ENCODE measurements around the gene RAMP3. TPM values are rescaled to one million over a fixed set of nuclear protein-coding genes. Genes with fewer than 3 reads are reported as not detected.
"Not testable (repeated sequence)": the region's sequence is repeated elsewhere in the genome, so short reads cannot be mapped to it uniquely, and the experiment has no call there.

Gene RAMP3
- total RNA-seq, 1 experiment from 2014 or later = 0.31 TPM

- no peak for DNase-seq
- Histone ChIP-seq H3K27me3 (ENCODE audit: control insufficient read depth, insufficient read depth, low read length) (no peaks in the 10 kb centered on the region), H3K4me3 (ENCODE audit: insufficient read depth, low read depth, low read length) (no peak overlapping the region), H3K36me3 (replicated peaks; ENCODE audit: control insufficient read depth, insufficient read depth, low read length) (no peaks in the 10 kb centered on the region)
Measured at GRCh38 chr7:45143616-45144015, 14.0 kb upstream of the RAMP3 start.

- no peak overlapping the region for H3K4me3 ChIP-seq (ENCODE audit: insufficient read depth, low read depth, low read length)
- no peak for DNase-seq
- no peaks in the 10 kb centered on the region for H3K36me3 ChIP-seq (replicated peaks; ENCODE audit: control insufficient read depth, insufficient read depth, low read length)
- H3K27me3 ChIP-seq (ENCODE audit: control insufficient read depth, insufficient read depth, low read length) = no peaks in the 10 kb centered on the region
Measured at GRCh38 chr7:45145881-45146280, 11.7 kb upstream of the RAMP3 start.

DNA sequence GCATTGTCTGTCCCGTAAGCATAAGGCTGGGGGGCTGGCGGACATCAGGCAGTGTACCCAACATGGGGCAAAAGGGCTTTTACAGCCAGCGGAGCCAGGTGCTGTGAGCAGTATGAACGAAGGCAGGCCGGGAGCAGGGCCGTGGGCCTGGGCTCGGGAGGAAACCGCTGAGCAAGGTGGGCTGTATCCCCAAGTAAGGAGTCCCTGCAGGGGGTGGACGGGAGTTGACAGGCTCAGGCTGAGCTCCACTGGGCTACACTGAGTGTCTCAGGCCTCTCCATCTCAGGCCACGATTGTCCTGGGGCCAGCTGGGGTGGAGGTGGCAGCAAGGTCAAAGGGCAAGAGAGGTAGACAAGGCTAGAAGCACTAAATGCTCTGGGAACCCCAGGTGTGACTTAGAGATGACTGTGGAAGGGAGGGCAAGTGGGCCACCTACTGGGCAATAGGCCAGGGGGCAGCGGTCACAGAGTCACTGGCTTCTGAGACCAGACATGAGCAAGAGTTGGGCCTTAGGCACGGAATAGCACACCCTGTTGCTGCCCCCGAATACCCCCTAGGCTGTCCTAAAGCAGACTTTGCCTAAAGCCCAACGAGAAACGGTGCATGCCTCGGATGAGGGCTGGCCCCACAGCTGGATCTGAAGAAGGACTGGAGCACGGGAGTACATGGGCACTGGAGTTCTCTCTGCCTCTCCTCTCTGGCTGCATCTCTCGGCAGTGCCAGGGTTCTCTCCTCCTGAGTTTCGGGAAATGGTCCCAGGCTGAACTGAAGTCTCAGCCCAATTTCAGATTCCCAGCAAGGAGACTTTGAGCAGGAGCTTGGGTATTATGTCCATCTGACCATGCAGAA, 10.8 kb upstream of the RAMP3 start:
- no peaks in the 10 kb centered on the region for H3K36me3 ChIP-seq (replicated peaks; ENCODE audit: control insufficient read depth, insufficient read depth, low read length)
- DNase-seq = no peak
- H3K27me3 ChIP-seq (ENCODE audit: control insufficient read depth, insufficient read depth, low read length) = no peaks in the 10 kb centered on the region
- H3K4me3 ChIP-seq (ENCODE audit: insufficient read depth, low read depth, low read length) = no peak overlapping the region

DNA sequence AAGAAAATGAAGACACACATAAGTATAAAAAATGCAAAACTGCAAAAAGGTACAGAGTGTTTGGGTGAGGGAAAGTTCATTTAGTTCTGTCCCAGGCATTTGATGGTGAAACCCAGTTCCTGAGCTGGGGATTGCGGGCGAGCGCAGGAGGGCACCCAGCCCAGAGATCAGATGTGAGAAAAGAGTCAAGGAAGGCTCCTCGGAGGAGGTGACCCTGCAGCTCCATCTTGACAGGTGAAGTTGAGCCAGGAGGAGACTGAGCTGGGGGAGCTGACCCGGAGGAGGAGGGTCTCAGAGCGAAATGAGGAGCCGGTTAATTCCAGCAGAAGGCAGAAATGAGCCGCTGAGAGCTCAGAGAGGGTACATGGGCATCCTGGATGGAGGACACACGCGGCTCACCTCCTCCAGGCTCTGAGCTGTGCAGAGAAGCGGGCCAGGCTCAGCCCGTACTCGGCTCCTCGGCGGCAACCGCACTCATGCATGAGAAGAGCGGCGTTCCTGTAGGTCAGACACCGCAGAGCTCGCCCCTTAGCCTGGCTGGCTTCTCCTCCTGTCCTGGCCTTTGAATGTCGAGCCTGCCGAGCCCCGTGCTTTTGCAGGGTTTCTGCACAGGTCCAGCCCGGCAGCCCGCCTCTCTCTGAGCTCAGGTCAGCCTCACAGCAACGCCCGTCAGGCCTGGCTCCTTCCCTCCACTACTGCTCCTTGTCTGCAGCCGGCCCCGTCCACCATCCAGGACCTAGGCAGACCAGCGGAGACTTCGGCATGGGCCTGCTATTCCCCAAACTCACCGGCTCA, 9.5 kb upstream of the RAMP3 start:
- no peak for DNase-seq
- Histone ChIP-seq H3K4me3 (ENCODE audit: insufficient read depth, low read depth, low read length) (no peak overlapping the region), H3K36me3 (replicated peaks; ENCODE audit: control insufficient read depth, insufficient read depth, low read length) (no peaks in the 10 kb centered on the region), H3K27me3 (ENCODE audit: control insufficient read depth, insufficient read depth, low read length) (no peaks in the 10 kb centered on the region)

DNA sequence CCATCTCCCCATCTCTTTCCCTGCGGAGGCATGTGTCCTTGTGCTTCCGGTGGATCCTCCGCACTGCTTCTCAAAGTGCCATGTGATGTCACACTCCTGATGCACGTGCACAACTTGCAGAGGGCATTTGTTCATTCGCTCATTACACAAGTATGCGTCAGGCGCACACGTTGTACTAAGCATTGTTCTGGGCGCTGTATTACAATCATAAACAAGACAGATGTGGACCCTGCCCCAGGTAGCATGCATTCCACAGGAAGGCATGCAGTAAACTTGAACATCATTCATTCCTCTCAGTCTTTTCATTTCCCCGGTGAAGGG, 9.0 kb upstream of the RAMP3 start:
- DNase-seq = no peak
- H3K4me3 ChIP-seq (ENCODE audit: insufficient read depth, low read depth, low read length) = no peak overlapping the region
- H3K27me3 ChIP-seq (ENCODE audit: control insufficient read depth, insufficient read depth, low read length) = no peaks in the 10 kb centered on the region
- no peaks in the 10 kb centered on the region for H3K36me3 ChIP-seq (replicated peaks; ENCODE audit: control insufficient read depth, insufficient read depth, low read length)

DNA sequence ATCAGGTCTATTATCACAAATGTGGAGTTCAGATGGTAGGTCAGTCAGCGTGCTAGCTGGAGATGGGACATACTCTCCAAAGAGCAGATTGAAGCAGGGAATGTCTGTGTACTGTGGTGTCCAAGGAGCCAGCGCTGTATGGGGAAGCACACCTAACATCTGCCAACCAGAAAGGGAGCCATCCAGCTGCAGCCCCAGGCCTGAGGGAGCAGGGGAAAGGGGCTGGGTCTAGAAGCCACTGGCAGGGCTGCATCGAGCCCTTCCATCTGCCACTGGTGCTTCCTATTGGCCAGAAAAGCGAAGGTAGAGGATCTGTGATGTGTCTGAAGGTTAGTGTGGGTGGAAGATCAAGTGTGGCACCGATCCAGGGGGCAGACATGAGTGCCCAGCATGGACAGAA, 8.0 kb upstream of the RAMP3 start:
- no peaks in the 10 kb centered on the region for H3K27me3 ChIP-seq (ENCODE audit: control insufficient read depth, insufficient read depth, low read length)

DNA sequence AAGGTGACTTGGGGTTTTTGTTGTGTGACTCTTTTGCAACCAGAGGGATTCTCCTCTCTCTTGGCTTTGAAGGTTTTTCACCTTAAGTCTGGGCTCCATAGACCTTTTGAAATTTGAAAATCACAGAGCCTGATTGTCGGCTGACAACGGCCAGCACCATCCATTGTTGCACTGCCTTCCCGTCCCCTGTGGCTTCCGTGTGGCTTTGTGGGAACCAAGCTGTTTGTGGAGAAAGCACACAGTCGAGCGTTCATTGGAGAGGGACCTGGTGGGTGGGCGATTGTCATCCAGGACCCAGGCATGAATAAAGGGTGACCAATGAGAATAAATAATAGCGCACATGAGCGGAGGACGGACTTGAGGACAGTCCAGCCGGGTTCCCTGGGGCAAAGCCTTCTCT, 7.4 kb upstream of the RAMP3 start:
- Histone ChIP-seq H3K4me3 (ENCODE audit: insufficient read depth, low read depth, low read length) (no peak overlapping the region), H3K27me3 (ENCODE audit: control insufficient read depth, insufficient read depth, low read length) (no peaks in the 10 kb centered on the region), H3K36me3 (replicated peaks; ENCODE audit: control insufficient read depth, insufficient read depth, low read length) (no peaks in the 10 kb centered on the region)
- no peak for DNase-seq

More for the DNA sequence above, 8.0 kb upstream of the RAMP3 start:
- Histone ChIP-seq H3K36me3 (replicated peaks; ENCODE audit: control insufficient read depth, insufficient read depth, low read length) (no peaks in the 10 kb centered on the region), H3K4me3 (ENCODE audit: insufficient read depth, low read depth, low read length) (no peak overlapping the region)
- no peak for DNase-seq

DNA sequence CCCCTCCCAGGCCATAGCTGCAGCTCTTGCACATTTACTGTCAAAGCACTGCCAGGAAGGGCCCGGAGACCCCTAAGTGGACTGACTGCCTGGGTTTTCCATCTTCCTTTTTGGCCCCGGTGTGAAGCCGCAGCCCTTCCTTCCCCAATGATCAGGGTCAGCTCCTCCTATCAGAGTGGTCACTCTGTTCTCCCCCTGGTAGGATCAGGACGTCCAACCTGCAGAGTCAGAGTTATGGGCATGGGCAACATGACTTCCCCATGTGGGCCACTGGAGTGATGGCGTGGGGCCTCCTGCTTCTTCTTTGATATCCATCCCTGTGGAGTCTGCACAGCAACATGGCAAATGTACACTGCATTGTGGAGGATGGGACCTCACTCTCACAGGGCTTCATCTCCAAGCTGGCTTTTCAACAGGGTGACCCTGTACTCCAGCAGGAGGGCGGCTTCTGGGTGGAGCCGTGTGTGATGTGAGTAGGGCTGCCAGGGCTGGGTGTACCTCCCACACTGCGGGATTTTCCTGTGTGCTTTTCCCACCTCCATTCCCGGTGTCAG, 6.4 kb upstream of the RAMP3 start:
- no peaks in the 10 kb centered on the region for H3K36me3 ChIP-seq (replicated peaks; ENCODE audit: control insufficient read depth, insufficient read depth, low read length)
- DNase-seq = no peak

GRCh38 chr7:45151967-45152366, 5.6 kb upstream of the RAMP3 start:
- Histone ChIP-seq H3K4me3 (ENCODE audit: insufficient read depth, low read depth, low read length) (no peak overlapping the region), H3K27me3 (ENCODE audit: control insufficient read depth, insufficient read depth, low read length) (peaks cover 5% of the 10 kb centered on the region)
- DNase-seq = no peak

More for the DNA sequence above, 6.4 kb upstream of the RAMP3 start:
- H3K4me3 ChIP-seq (ENCODE audit: insufficient read depth, low read depth, low read length) = no peak overlapping the region
- no peaks in the 10 kb centered on the region for H3K27me3 ChIP-seq (ENCODE audit: control insufficient read depth, insufficient read depth, low read length)

DNA sequence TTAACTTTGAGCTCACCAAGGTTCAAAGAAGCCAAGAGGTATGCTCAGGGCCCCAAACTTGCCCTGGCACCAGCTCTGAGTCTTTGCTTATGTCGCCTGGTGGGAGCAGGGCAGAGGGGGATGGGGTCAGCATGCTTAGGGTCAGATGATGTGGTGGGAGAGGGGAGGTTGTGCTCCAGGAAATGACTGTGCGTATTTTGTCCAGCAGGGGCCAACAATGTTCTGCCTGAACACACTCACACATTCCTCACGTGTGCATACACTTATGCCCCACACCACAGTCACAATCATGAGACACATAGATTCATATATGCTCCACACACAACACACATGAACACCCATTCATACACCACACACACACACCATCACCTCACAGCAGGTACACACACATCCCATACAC, 4.4 kb upstream of the RAMP3 start:
- H3K4me3 ChIP-seq (ENCODE audit: insufficient read depth, low read depth, low read length) = no peak overlapping the region
- peaks cover 16% of the 10 kb centered on the region for H3K27me3 ChIP-seq (ENCODE audit: control insufficient read depth, insufficient read depth, low read length)
- no peak for DNase-seq
- H3K36me3 ChIP-seq (replicated peaks; ENCODE audit: control insufficient read depth, insufficient read depth, low read length) = no peaks in the 10 kb centered on the region

More at GRCh38 chr7:45151967-45152366, 5.6 kb upstream of the RAMP3 start:
- no peaks in the 10 kb centered on the region for H3K36me3 ChIP-seq (replicated peaks; ENCODE audit: control insufficient read depth, insufficient read depth, low read length)

GRCh38 chr7:45153861-45154260, 3.7 kb upstream of the RAMP3 start:
- not testable (repeated sequence) for H3K36me3 ChIP-seq (replicated peaks; ENCODE audit: control insufficient read depth, insufficient read depth, low read length); H3K4me3 ChIP-seq (ENCODE audit: insufficient read depth, low read depth, low read length); DNase-seq
- peaks cover 23% of the 10 kb centered on the region for H3K27me3 ChIP-seq (ENCODE audit: control insufficient read depth, insufficient read depth, low read length)

- no peaks in the 10 kb centered on the region for H3K36me3 ChIP-seq (replicated peaks; ENCODE audit: control insufficient read depth, insufficient read depth, low read length)
- peaks cover 30% of the 10 kb centered on the region for H3K27me3 ChIP-seq (ENCODE audit: control insufficient read depth, insufficient read depth, low read length)
- H3K4me3 ChIP-seq (ENCODE audit: insufficient read depth, low read depth, low read length) = no peak overlapping the region
- no peak for DNase-seq
Measured at GRCh38 chr7:45155357-45155900, 2.2 kb upstream of the RAMP3 start.

- no peak overlapping the region for H3K4me3 ChIP-seq (ENCODE audit: insufficient read depth, low read depth, low read length)
- H3K36me3 ChIP-seq (replicated peaks; ENCODE audit: control insufficient read depth, insufficient read depth, low read length) = no peaks in the 10 kb centered on the region
- DNase-seq = no peak
Measured at GRCh38 chr7:45155941-45156340, 1.6 kb upstream of the RAMP3 start.

GRCh38 chr7:45156516-45157272, 897 bp upstream of the RAMP3 start:
- Histone ChIP-seq H3K4me3 (ENCODE audit: insufficient read depth, low read depth, low read length) (peak overlapping the region; percentile 52), H3K36me3 (replicated peaks; ENCODE audit: control insufficient read depth, insufficient read depth, low read length) (no peaks in the 10 kb centered on the region), H3K27me3 (ENCODE audit: control insufficient read depth, insufficient read depth, low read length) (peaks cover 30% of the 10 kb centered on the region)
- DNase-seq = no peak

More at GRCh38 chr7:45155941-45156340, 1.6 kb upstream of the RAMP3 start:
- peaks cover 30% of the 10 kb centered on the region for H3K27me3 ChIP-seq (ENCODE audit: control insufficient read depth, insufficient read depth, low read length)
